Erythroblast (primary cell): ENCODE results near the gene STX4.

Source experiments
- GATA1 ChIP-seq: IDR thresholded peaks from 2 replicates; pipeline ENCODE4 v1.6.1; 2011; ENCODE audit warnings: low read depth, mild to moderate bottlenecking, control low read depth, low read length, moderate library complexity
- POLR2A ChIP-seq: IDR thresholded peaks from 2 replicates; pipeline ENCODE4 v1.6.1; 2011; ENCODE audit warnings: mild to moderate bottlenecking, low read length

DNA sequence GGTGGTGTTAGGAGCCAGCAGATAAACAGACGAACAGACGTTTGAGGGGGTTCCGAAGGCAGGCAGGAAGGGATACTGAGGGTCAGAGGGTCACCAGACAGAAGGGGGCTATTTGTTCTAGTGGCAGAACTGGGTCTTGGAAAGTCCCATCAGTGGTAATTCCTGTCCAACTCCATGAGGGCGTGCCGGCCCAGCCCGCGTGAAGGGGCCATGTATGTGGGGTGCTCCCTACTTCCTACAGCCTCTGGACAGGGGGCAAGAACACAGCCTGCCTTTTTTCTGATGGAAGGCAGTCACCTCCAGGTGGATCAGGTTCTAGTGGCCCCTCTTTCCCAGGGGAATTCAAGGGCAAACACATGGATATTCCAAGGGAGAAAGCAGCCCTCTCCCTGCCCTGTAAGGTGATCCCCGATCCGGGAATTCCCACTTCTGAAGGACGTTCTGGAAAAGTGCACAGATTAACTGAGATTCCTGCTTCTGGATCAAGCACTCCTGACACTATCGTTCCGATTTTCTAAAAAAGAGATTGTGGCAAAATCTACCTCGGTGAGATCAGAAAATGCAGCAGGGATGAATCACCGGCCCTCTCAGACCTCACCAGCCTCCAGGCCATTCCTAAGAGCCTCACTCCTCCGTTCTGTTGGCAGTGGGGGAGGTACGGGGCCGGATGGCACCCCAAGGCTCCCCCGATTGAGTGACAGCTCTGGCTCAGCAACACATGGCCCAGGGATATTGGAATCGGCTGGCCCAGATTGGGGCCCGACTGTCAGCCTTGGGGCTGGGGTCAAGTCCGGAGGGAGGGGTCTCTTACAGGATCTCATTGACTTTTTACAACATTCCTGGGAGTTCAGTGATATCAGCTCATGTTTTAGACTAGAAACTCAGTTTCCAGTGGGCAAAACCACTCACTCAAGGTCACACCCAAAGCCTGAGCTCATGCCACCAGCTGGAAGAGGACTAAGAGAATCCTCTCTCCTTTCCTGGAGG lies 35.3 kb upstream of the STX4 start:
- TF ChIP-seq POLR2A (no peak), GATA1 (no peak)
